ENCODE data around the gene ZNF165. TPM values are rescaled to one million over a fixed set of nuclear protein-coding genes. Genes with fewer than 3 reads are reported as not detected.

Gene ZNF165
- total and polyA plus RNA-seq, 2 of the 4 experiments (the other 2 are of a cell fraction), result 0.07 to 0.36 TPM

- no peak for ATAC-seq (ENCODE audit: low read depth)
- Histone ChIP-seq H3K18ac (ENCODE audit: low read depth, low read length) (no peak overlapping the region), H2BK15ac (ENCODE audit: low read depth, low read length) (no peak overlapping the region), H2BK20ac (ENCODE audit: low read depth, low read length) (no peak overlapping the region), H3K79me1 (ENCODE audit: low read depth in 1 of 2, low read length in 2 of 2) (peaks cover 10 to 43% of the 10 kb centered on the region in 2 experiments), H3K9me3 (ENCODE audit: control insufficient read depth, insufficient read depth, low read length) (no peaks in the 10 kb centered on the region), H3K4me2 (ENCODE audit: low read depth, low read length) (no peak overlapping the region), H3K23ac (ENCODE audit: low read depth, low read length) (0 out of 2 replicates have a peak overlapping the region, but pooled peaks have one; percentile 15), H3K56ac (ENCODE audit: extremely low read depth, insufficient read depth, low read length) (no peak overlapping the region), H4K8ac (ENCODE audit: low read depth in 2 of 2, low read length in 2 of 2) (peak overlapping the region in 1 of 2 experiments; percentile 21; a peak in 1 of 4 replicates), H2AK5ac (ENCODE audit: low read depth, low read length) (no peak overlapping the region; the same call in 1 of the 2 replicates), H2AFZ (replicated peaks; ENCODE audit: low read length, poor library complexity) (no peak overlapping the region), H4K91ac (ENCODE audit: insufficient read depth, low read depth, low read length) (no peak overlapping the region), H2BK5ac (ENCODE audit: low read depth, low read length, poor library complexity, severe bottlenecking) (no peak overlapping the region), H3K14ac (replicated peaks; ENCODE audit: low read depth, low read length) (no peak overlapping the region), H3K27me3 (ENCODE audit: control insufficient read depth, insufficient read depth, low read length) (no peaks in the 10 kb centered on the region), H4K20me1 (ENCODE audit: insufficient read depth, low read length) (no peaks in the 10 kb centered on the region; the same call in 1 of the 2 replicates), H4K5ac (ENCODE audit: low read depth, low read length) (no peak overlapping the region), H3K27ac (ENCODE audit: insufficient read depth, low read length) (no peak overlapping the region), H3K4me1 (ENCODE audit: control insufficient read depth, insufficient read depth, low read length) (peaks cover 2% of the 10 kb centered on the region; the same call in 1 of the 2 replicates), H3K4ac (ENCODE audit: low read depth, low read length) (no peak overlapping the region), H3K9me1 (ENCODE audit: insufficient read depth, low read length) (no peaks in the 10 kb centered on the region), H3K9ac (ENCODE audit: low read depth, low read length) (no peak overlapping the region), H3K36me3 (ENCODE audit: control insufficient read depth, insufficient read depth, low read length) (peaks cover 2% of the 10 kb centered on the region), H3K4me3 (ENCODE audit: insufficient read depth, low read depth, low read length) (no peak overlapping the region), H2AK9ac (replicated peaks; ENCODE audit: low read depth, low read length, poor library complexity) (no peak overlapping the region), H2BK120ac (ENCODE audit: low read depth, low read length) (no peak overlapping the region)
- no CpG with 5 or more reads among the region's 1 CpG for WGBS, 2 experiments (ENCODE audit: extremely low coverage in 2 of 2, insufficient read length in 1 of 2)
- TF ChIP-seq FOS (IDR thresholded peaks at IDR 0.05; ENCODE audit: low read depth, low read length) (no peak), MAFK (IDR thresholded peaks at IDR 0.05; ENCODE audit: low read depth, low read length) (peak; percentile 76), NFE2L2 (IDR thresholded peaks at IDR 0.05; ENCODE audit: low read depth, low read length) (no peak), USF2 (IDR thresholded peaks at IDR 0.05; ENCODE audit: low read depth, low read length) (no peak), BHLHE40 (IDR thresholded peaks at IDR 0.05; ENCODE audit: low read depth, low read length) (no peak), RCOR1 (IDR thresholded peaks at IDR 0.05; ENCODE audit: insufficient replicate concordance, low read length) (no peak)
- in situ Hi-C loops (cut with MboI; ENCODE audit: low sequenced_read_pairs) (loop anchor here (5.0 kb wide), 1 partner anchor 223 kb away; no protein-coding TSS in a partner anchor), intact Hi-C loops (cut with micrococcal nuclease) (loop anchor here (1.0 to 5.0 kb wide), 3 partner anchors 133 to 263 kb away; partner anchors contain the start of genes ZSCAN12 and ZSCAN26), dilution Hi-C loops (cut with HindIII; ENCODE audit: low sequenced_read_pairs, unreplicated experiment) (no loop called here)
- no peak for DNase-seq
- CTCF ChIA-PET, result no interaction called here
- POLR2A ChIA-PET (ENCODE audit: unreplicated experiment), result no interaction called here
- BruUV-seq (replicated peaks), result no TSS peak
Observed at GRCh38 chr6:28134716-28135115, 54.3 kb downstream of the ZNF165 start.

All from IMR-90 (cell line).